GM18511 (cell line): Measurements from ENCODE around the gene LAG3.

Experiments
- ATAC-seq: cut with Tn5 transposase; IDR thresholded peaks from one replicate; pipeline ENCODE4 v1.9.1; 2021; ENCODE audit warnings: mild to moderate bottlenecking, moderate library complexity; ENCODE audit not compliant: unreplicated experiment

The LAG3 gene

DNA sequence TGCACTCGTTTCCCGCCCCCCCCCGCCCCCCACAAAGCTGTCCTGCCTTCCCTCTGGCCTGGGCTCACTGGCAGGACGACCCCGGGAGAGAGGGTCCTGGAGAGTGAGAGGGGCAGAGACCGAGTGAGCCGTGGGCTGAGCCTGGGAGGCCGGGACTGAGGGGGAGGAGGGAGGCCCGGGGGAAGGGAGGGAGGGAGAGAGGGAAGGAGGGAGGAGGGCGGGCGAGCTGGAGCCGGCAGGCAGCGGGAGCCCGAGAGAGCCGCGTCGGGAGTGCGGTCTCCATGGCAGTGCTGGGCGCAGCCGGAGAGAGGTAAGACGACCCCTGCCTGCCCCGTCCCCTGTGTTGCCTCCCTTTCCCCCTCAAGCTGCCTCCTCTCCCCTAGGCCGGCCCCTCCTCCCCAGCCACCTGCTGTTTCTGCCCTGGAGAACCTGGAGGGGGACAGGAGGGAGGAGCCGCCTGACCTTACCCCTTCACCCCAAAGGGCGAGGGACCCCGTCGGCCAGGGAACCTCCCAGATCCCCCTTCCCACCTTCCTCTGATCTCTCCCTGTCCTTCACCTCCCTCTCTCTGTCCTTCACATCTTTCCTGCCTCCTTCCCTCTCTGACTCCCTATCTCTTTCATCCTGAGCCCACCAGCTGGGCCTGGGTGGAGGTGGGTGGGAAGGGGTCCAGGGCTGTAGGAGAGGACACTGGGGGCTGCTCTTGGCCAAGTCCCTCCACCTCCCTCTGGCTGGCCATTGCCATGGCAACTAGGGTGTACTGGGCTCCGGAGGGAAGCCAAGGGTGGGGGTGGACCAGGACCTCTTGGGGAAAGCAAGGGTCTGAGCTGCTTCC lies 49.5 kb downstream of the LAG3 start, which contains the start of gene GPR162:
Gene GPR162, plus strand, starts transcription at position 231 of the 835 bp plus-strand sequence. CDS start 2,078 bp downstream, outside the sequence.
- ATAC-seq, result no peak

DNA sequence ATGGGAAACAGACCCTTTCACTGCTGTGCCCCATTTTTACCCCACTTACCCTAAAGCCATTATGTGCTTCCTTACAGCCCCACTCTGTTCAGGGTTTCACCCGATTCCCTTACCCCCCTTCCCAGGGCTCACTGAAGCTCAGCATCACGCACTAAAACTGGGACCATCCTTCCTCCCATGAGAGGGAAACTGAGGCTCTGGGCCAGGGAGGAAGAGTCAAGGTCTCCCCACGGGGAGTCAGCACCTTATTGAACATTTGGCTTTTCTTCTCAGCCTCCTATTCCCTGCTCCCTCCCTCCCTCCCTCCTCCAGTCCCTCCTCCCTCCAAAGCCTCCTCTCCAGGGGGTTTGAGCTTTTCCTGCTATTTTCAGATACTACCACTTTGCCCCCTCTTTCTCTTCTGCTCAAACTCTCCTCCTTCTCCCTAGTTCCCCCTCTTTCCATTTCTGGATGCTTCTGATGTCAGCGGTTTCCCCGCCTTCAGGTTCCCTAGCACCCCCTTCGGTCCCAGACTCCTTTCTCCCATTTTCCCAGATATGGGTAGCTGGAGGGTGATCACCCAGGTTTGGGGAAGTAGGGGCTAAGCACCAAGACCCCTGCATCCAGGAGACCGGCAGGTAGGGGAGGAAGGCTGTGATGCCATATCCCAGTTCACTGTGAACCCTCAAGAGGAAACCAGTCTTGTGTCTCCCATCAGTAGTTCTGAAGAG lies 50.3 kb downstream of the LAG3 start:
- no peak for ATAC-seq

DNA sequence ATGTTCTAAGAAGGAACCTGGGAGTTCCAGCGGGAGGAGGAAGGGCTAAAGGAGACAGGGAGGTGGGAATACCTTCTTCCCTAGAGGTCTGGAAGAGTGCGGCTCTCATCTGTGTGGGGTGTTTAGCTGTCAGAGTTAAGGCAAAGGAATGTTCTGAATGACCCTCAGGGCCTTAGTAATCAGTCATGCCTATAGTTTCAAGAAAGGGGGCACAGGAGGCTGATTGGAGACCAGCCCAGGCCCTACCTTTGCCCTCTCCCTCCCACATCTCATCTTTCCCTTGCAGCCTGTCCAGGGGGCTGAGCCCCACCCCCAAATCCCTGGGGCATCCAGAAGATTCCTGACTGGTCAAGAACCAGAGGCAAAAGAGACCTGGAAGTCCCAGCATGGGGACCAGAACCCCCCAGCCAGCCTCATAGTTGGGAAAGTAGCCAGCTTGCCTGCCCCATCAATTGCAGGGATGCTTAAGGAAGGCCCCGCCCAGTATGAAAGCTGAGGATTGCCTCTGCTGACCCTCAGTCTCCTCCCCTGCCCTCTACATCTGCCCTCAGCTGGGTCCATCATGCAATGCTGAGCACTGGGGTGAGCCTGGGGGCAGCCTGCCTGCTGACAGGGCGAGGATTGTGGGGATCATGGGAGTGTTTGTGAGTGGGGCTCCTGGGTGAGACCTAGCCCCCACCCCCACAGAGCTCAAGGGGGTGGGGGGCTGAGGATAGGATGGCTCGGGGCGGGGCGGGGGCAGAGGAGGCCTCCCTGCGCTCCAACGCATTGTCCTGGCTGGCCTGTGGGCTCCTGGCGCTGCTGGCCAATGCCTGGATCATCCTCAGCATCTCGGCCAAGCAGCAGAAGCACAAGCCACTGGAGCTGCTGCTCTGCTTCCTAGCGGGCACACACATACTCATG lies 51.1 kb downstream of the LAG3 start:
- ATAC-seq, result no peak

DNA sequence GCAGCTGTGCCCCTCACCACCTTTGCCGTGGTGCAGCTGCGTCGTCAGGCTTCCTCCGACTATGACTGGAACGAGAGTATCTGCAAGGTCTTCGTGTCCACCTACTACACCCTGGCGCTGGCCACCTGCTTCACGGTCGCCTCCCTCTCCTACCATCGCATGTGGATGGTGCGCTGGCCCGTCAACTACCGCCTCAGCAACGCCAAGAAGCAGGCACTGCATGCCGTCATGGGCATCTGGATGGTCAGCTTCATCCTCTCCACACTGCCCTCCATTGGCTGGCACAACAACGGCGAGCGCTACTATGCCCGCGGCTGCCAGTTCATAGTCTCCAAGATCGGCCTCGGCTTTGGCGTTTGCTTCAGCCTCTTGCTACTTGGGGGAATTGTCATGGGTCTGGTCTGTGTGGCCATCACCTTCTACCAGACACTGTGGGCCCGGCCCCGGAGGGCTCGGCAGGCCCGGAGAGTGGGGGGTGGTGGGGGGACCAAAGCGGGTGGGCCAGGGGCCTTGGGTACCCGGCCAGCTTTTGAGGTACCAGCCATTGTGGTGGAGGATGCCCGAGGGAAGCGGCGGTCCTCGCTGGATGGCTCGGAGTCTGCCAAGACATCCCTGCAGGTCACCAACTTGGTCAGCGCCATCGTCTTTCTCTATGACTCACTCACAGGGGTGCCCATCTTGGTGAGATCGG lies 51.9 kb downstream of the LAG3 start:
- no peak for ATAC-seq

DNA sequence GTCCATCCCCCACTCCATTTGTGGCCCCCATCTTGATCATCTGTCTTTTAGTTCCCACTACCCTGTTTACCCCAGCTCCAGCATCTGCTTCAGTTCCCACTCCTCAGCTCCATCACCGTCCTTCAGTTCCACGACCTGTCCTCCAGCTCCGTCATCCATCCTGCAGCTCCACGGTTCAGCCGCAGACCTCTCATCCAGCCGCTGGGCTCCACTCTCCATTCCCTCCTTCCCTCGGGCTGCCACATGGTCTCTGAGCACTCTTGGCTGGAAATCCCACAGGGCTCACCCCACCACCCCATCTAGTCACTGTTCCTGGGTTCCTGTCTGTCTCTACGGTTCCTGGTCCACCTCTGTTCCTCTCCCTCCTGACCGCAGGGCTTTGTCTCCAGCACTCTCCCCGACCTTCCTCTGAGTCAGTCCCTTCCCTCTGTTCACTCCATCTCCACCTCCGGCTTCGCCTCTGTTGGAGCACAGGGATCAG lies 52.6 kb downstream of the LAG3 start:
- ATAC-seq, result no peak

DNA sequence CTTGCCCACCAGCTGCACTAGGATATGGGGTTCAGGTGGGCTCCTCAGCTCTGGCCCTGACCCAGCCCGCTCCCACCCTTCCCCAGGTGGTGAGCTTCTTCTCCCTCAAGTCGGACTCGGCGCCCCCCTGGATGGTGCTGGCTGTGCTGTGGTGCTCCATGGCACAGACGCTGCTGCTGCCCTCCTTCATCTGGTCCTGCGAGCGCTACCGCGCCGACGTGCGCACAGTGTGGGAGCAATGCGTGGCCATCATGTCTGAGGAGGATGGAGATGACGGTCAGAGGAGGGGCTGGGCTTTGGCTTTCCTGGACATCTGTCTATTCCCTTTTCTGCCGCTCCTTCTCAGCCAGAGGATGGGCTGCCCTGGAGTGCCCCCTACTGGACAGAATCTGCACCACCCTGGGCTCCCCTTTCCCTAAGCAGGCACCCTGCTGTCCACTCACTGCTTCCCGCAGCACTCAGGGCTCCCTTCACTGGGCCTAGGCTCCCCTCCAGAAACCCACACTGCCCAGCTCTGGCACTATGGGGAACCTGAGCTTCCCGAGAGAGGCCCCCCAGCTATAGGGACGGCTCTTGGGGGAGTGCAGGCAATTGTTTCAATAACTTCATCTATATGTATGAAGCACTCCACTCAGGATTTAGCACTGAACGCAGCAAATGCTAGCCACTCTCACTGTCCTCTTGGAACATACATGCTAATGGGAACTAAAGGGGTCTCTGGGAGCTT lies 53.2 kb downstream of the LAG3 start:
- no peak for ATAC-seq

DNA sequence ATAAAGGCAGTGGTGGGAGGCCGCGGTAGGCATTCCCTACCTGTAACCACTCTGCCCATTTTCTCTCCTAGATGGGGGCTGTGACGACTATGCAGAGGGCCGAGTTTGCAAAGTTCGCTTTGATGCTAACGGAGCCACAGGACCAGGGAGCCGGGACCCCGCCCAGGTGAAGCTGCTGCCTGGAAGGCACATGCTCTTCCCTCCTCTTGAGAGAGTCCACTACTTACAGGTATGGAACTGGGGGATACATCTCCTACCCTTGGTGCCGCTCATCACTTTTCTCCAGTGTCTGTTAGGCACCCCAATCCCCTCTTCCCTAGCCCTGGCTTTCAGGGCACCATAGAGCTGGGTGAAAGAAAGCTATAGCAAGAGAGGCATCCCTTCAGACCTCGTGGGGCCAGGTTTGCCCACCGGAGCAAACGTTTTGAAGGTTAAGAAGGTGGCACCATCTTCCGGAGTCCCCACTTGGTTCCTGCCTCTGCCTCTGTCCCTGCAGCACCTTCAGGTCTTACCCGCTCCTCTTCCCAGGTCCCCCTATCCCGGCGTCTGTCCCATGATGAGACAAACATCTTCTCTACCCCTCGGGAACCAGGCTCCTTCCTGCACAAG lies 53.9 kb downstream of the LAG3 start:
- ATAC-seq, result no peak

DNA sequence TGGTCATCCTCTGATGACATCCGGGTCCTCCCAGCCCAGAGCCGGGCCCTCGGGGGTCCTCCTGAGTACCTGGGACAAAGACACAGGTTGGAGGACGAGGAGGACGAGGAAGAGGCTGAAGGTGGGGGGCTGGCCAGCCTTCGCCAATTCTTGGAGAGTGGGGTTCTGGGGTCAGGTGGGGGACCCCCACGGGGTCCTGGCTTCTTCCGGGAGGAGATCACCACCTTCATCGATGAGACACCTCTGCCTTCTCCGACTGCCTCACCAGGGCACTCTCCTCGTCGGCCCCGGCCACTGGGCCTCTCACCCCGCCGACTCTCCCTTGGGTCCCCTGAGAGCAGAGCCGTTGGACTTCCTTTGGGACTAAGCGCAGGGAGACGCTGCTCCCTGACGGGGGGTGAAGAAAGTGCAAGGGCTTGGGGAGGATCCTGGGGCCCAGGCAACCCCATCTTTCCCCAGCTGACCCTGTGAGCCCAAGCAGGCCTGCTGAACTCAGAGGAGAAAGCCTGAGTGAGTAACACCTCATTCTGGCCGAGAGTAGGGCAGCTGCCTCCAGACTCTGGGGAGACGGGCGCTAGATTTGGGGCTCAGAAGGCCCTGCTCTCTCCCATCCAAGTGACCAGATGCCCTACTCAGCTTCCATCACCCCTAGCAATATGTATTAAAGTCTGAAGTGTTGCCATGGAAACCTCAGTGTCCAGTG lies 54.6 kb downstream of the LAG3 start:
- no peak for ATAC-seq

DNA sequence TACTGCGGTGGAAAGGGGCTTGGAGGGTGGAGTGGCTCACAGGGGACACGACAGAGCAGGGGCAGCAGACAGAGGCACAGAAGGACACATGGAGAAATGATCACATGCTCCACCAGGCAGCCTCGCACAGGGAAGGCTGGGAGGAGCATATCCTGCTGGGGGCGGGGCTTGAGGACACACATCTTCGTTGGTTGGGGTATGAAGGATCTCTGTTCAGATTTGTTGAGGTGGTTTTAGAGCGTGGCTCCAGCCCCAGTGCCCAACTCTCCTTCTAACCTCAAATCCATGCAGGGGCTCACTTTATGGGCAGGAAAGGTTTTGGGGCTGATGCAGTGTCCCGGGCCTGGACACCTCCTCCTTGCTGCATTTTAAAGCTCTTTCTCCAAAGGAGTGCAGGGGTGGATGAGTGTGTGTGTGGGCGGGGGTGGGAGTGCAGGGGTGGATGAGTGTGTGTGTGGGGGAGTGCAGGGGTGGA lies 55.2 kb downstream of the LAG3 start:
- ATAC-seq, result no peak
